ENCODE data around the gene CS. TPM values are rescaled to one million over a fixed set of nuclear protein-coding genes. Genes with fewer than 3 reads are reported as not detected.

CS gene
- total RNA-seq, 6 experiments from 2014 or later = 196 to 247 (median 232) TPM

- Mint-ChIP-seq H3K27me3 (ENCODE audit: insufficient read depth) (no peaks in the 10 kb centered on the region; the same call in none of the 2 replicates), H3K36me3 (ENCODE audit: low read depth) (0 out of 2 replicates have a peak, but pooled peaks cover 6% of the 10 kb centered on the region), H3K27ac (no peak overlapping the region), H3K4me3 (no peak overlapping the region), H3K4me1 (ENCODE audit: low read depth) (peaks cover 22% of the 10 kb centered on the region), H3K9me3 (no peaks in the 10 kb centered on the region)
- no peak for DNase-seq
- no peak for TF ChIP-seq CTCF (IDR thresholded peaks at IDR 0.05)
These were observed 4.1 kb upstream of the CS start for GRCh38 chr12:56304276-56304675.

- H3K36me3 Mint-ChIP-seq (ENCODE audit: low read depth) = peaks cover 13% of the 10 kb centered on the region; the same call in 1 of the 2 replicates
- H3K27ac Mint-ChIP-seq = peak overlapping the region; percentile 89
- no peak for TF ChIP-seq CTCF (IDR thresholded peaks at IDR 0.05)
- no peaks in the 10 kb centered on the region; the same call in none of the 2 replicates for H3K27me3 Mint-ChIP-seq (ENCODE audit: insufficient read depth)
- peaks cover 49% of the 10 kb centered on the region for H3K4me1 Mint-ChIP-seq (ENCODE audit: low read depth)
- DNase-seq = no peak
- H3K4me3 Mint-ChIP-seq = peak overlapping the region; percentile 98
- no peaks in the 10 kb centered on the region for H3K9me3 Mint-ChIP-seq
These were observed 724 bp upstream of the CS start for GRCh38 chr12:56300644-56301464.

GRCh38 chr12:56299308-56299852 is 750 bp downstream of the CS start:
- peak; percentile 10 for DNase-seq
- Mint-ChIP-seq H3K27ac (peak overlapping the region; percentile 89), H3K9me3 (no peaks in the 10 kb centered on the region), H3K4me1 (ENCODE audit: low read depth) (peaks cover 49% of the 10 kb centered on the region), H3K27me3 (ENCODE audit: insufficient read depth) (no peaks in the 10 kb centered on the region; the same call in none of the 2 replicates), H3K4me3 (peak overlapping the region; percentile 98), H3K36me3 (ENCODE audit: low read depth) (peaks cover 13% of the 10 kb centered on the region; the same call in 1 of the 2 replicates)
- no peak for TF ChIP-seq CTCF (IDR thresholded peaks at IDR 0.05)

- DNase-seq = no peak
- H3K27me3 Mint-ChIP-seq (ENCODE audit: insufficient read depth) = no peaks in the 10 kb centered on the region; the same call in none of the 2 replicates
- H3K4me3 Mint-ChIP-seq = peak overlapping the region; percentile 98
- H3K27ac Mint-ChIP-seq = peak overlapping the region; percentile 89; the same call in 1 of the 2 replicates
- H3K36me3 Mint-ChIP-seq (ENCODE audit: low read depth) = peaks cover 13% of the 10 kb centered on the region; the same call in 1 of the 2 replicates
- no peak for TF ChIP-seq CTCF (IDR thresholded peaks at IDR 0.05)
- H3K9me3 Mint-ChIP-seq = no peaks in the 10 kb centered on the region
- peaks cover 49% of the 10 kb centered on the region for H3K4me1 Mint-ChIP-seq (ENCODE audit: low read depth)
These were observed 1.3 kb downstream of the CS start for GRCh38 chr12:56298828-56299227.

DNA sequence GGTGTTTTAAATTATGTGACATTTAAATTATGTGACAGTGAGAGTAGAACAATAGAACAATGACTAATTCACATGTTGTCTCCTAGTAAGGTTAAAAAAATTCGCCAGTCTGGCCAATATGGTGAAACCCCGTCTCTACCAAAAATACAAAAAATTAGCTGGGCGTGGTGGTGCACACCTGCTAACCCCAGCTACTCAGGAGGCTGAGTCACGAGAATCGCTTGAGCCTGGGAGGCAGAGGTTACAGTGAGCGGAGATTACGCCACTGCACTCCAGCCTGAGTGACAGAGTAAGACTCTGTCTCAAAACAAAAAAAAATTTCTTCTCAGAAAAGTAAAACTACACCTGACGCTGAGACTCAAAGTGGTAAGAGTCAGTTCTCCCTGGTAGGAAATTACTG is 2.7 kb downstream of the CS start:
- Mint-ChIP-seq H3K4me3 (0 out of 2 replicates have a peak overlapping the region, but pooled peaks have one; percentile 41), H3K36me3 (ENCODE audit: low read depth) (peaks cover 18% of the 10 kb centered on the region), H3K27ac (no peak overlapping the region; the same call in 1 of the 2 replicates), H3K4me1 (ENCODE audit: low read depth) (peaks cover 48% of the 10 kb centered on the region), H3K9me3 (no peaks in the 10 kb centered on the region), H3K27me3 (ENCODE audit: insufficient read depth) (no peaks in the 10 kb centered on the region; the same call in none of the 2 replicates)
- DNase-seq = no peak
- TF ChIP-seq CTCF (IDR thresholded peaks at IDR 0.05) = no peak

Measured in HFFc6 (cell line).